ENCODE measurements around the gene MRPS22. TPM values are rescaled to one million over a fixed set of nuclear protein-coding genes. Genes with fewer than 3 reads are reported as not detected.

MRPS22 gene
- total and polyA plus RNA-seq, 9 of the 15 experiments (the other 6 are each of a cell fraction or from before 2014, with no cell fraction given), result 148 to 397 (median 229) TPM

- TF ChIP-seq, protein P1, sequence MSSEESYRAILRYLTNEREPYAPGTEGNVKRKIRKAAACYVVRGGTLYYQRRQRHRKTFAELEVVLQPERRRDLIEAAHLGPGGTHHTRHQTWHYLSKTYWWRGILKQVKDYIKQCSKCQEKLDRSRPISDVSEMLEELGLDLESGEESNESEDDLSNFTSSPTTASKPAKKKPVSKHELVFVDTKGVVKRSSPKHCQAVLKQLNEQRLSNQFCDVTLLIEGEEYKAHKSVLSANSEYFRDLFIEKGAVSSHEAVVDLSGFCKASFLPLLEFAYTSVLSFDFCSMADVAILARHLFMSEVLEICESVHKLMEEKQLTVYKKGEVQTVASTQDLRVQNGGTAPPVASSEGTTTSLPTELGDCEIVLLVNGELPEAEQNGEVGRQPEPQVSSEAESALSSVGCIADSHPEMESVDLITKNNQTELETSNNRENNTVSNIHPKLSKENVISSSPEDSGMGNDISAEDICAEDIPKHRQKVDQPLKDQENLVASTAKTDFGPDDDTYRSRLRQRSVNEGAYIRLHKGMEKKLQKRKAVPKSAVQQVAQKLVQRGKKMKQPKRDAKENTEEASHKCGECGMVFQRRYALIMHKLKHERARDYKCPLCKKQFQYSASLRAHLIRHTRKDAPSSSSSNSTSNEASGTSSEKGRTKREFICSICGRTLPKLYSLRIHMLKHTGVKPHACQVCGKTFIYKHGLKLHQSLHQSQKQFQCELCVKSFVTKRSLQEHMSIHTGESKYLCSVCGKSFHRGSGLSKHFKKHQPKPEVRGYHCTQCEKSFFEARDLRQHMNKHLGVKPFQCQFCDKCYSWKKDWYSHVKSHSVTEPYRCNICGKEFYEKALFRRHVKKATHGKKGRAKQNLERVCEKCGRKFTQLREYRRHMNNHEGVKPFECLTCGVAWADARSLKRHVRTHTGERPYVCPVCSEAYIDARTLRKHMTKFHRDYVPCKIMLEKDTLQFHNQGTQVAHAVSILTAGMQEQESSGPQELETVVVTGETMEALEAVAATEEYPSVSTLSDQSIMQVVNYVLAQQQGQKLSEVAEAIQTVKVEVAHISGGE (CRISPR knock-in tag; IDR thresholded peaks at IDR 0.05), result peak in 1 of 3 experiments; percentile 66; a peak in 1 of 6 replicates
- TF ChIP-seq, protein P2, sequence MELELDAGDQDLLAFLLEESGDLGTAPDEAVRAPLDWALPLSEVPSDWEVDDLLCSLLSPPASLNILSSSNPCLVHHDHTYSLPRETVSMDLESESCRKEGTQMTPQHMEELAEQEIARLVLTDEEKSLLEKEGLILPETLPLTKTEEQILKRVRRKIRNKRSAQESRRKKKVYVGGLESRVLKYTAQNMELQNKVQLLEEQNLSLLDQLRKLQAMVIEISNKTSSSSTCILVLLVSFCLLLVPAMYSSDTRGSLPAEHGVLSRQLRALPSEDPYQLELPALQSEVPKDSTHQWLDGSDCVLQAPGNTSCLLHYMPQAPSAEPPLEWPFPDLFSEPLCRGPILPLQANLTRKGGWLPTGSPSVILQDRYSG (tag; conservative IDR thresholded peaks at IDR 0.05; ENCODE audit: low read depth), result no peak
- TF ChIP-seq POLR2A (conservative IDR thresholded peaks at IDR 0.05) (0 out of 2 replicates have a peak, but pooled peaks have one; percentile 45), NCOR1 (IDR thresholded peaks at IDR 0.05) (peak; percentile 98), ZNF280A (IDR thresholded peaks at IDR 0.05; ENCODE audit: low read depth, partially characterized antibody) (no peak), CXXC5 (CRISPR knock-in tag; IDR thresholded peaks at IDR 0.05) (peak; percentile 96), SMARCB1 (IDR thresholded peaks at IDR 0.05; ENCODE audit: insufficient read length, low read depth) (no peak), CBFA2T3 (IDR thresholded peaks at IDR 0.05) (peak; percentile 99), GTF2E2 (tag; IDR thresholded peaks at IDR 0.05) (no peak; the same call in 1 of the 2 replicates), C11orf30 (IDR thresholded peaks at IDR 0.05; ENCODE audit: low read depth) (peak; percentile 61; the same call in 1 of the 2 replicates), NFIC (IDR thresholded peaks at IDR 0.05) (peak; percentile 93), PCBP2 (IDR thresholded peaks at IDR 0.05; ENCODE audit: low read depth, low read length, poor library complexity, severe bottlenecking) (no peak), HSF4 (CRISPR knock-in tag; IDR thresholded peaks at IDR 0.05; ENCODE audit: borderline replicate concordance) (no peak; the same call in 1 of the 2 replicates), ETV1 (tag; conservative IDR thresholded peaks at IDR 0.05; ENCODE audit: low read depth) (peak; percentile 98), TAF7 (tag; IDR thresholded peaks at IDR 0.05) (no peak), MECOM (CRISPR knock-in tag; IDR thresholded peaks at IDR 0.05) (0 out of 2 replicates have a peak, but pooled peaks have one; percentile 32), POLR2AphosphoS5 (IDR thresholded peaks at IDR 0.05; ENCODE audit: control insufficient read depth, insufficient read depth, low read depth, low read length) (peak; percentile 99)
Observed at GRCh38 chr3:139299261-139300132, 44.3 kb upstream of the MRPS22 start (continued).
